ENCODE data around the gene CCDC24.

CCDC24 gene

DNA sequence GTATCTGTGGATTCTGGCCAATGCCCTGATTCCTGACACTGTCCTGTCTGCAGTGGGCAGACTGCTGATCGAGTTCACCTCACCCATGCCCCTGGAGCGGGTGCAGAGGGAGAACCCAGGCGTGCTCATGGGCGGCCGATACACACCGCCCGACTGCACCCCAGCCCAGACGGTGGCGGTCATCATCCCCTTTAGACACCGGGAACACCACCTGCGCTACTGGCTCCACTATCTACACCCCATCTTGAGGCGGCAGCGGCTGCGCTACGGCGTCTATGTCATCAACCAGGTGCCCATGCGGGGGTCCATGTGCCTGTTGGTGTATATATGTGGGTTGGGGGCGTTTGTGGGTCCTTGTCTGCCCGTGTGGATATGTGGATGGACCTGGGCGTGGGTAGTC is 9.8 kb upstream of the CCDC24 start:
- no peak for DNase-seq

- no peak for DNase-seq
Measured at GRCh38 chr1:43982241-43982640, 9.2 kb upstream of the CCDC24 start.

- DNase-seq = no peak
Measured at GRCh38 chr1:43982808-43983207, 8.6 kb upstream of the CCDC24 start.

DNA sequence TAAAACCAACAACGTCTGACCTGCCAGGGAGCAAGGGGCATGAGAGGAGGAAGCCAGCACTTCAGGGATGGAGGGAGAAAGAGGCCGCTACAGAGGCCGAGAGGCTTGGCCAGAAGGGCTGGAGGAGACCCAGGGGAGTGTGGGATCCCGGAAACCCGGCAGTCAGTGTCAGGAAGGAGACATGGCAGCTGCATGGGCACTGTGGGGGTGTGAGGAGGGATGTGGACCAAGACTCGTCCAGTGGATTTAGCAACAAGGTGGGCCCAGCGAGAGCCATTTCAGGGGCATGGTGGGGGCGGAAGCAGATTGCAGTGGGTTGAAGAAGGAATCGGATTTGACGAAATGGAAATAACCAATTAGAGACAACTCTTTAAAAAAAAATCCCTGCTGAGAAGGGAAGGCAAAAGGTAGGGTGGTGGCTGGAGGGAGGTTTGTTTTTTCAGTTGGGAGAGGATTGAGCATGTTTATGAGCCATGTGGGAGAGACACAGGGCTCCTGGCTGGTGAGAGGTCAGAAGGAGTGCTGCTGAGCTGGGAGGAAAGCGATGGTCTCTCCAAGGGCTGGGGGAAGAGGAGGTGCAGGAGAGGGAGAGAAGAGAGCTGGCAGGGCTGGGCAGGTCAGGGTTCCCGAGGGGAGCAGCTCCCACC is 8.0 kb upstream of the CCDC24 start:
- DNase-seq = no peak

DNA sequence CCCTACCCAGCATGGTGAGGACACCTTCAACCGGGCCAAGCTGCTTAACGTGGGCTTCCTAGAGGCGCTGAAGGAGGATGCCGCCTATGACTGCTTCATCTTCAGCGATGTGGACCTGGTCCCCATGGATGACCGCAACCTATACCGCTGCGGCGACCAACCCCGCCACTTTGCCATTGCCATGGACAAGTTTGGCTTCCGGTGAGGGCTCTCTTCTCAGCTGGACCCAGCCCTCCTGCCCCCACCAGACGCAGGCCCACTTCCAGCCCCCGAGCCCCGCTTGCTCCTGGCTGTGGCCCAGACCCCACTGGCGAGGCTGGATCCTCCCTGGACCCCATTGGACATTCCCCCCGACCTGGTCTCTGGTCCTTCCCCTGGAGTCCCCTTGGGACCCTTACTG is 6.5 kb upstream of the CCDC24 start:
- no peak for DNase-seq

DNA sequence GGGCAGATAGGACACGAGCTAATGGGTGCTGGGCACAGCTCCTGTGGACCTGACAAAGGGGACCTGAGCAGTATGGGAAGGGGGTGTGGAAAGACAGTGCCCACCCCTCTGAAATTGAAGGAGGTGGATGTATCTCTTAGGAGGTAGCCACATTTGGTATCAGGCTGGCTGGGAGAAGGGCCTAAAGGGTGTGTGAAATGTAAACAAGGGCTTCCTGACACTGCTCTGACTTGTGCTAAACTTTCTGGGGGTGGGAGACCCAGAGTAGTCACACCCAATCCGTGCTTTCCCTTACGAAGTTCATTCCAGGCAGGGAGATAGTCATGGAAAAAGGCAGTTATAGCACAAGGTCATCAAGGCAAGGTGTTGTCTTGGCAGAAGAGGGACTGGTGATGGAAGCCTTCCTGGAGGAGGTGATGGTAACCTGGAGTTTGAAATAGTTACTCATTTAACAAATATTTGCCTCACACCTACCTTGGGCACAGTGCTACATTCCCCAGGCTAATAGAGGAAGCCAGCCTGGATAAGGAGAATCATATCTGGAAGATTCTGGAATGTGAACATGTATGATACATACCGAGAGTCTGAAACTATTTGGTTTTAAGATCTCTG is 5.3 kb upstream of the CCDC24 start:
- DNase-seq = no peak

DNA sequence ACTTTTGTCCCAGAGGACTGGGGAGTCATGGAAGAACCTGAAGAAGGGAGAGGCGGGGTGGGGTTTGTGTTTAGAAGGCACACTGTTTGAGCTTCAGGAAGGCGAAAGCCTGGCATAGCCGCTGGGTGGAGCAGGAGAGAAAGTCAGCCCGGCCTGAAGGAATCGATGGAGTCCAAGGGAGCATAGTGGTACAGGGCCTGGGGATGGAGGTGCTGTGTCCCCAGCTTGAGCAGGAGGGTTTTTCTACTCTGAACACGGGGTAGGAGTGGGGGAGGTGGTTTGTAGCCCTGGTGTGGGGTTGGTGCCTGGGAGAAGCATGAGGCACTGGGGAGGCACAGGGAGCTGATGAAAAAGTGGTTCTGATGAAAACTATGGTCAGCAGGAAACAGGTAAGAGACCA is 4.7 kb upstream of the CCDC24 start:
- DNase-seq = no peak

- no peak for DNase-seq
Measured at GRCh38 chr1:43987159-43987902, 4.1 kb upstream of the CCDC24 start.

DNA sequence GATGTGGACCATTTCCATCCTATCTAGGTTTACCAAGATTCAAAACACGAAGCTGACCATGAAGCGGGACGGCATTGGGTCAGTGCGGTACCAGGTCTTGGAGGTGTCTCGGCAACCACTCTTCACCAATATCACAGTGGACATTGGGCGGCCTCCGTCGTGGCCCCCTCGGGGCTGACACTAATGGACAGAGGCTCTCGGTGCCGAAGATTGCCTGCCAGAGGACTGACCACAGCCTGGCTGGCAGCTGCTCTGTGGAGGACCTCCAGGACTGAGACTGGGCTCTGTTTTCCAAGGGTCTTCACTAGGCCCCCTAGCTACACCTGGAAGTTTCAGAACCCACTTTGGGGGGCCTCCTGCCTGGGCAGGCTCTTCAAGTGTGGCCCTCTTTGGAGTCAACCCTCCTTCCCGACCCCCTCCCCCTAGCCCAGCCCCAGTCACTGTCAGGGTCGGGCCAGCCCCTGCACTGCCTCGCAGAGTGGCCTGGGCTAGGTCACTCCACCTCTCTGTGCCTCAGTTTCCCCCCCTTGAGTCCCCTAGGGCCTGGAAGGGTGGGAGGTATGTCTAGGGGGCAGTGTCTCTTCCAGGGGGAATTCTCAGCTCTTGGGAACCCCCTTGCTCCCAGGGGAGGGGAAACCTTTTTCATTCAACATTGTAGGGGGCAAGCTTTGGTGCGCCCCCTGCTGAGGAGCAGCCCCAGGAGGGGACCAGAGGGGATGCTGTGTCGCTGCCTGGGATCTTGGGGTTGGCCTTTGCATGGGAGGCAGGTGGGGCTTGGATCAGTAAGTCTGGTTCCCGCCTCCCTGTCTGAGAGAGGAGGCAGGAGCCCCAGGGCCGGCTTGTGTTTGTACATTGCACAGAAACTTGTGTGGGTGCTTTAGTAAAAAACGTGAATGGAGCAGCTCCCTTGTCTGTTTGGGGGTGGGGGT is 864 bp upstream of the CCDC24 start:
- no peak for DNase-seq

DNA sequence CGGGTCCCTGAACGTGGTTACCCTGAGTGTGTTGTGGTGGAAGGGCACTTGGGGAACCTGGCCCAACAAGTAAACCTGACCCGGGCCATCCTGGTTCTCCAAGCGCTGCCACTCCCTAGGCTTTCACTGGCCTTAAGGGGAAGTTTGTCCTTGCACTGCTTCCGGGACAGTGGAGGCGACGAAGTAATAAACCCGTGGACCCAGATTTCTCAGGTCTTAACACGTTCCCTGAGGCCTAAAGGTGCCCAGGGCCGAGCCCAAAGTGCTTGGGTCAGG is 261 bp upstream of the CCDC24 start:
- no peak for DNase-seq

DNA sequence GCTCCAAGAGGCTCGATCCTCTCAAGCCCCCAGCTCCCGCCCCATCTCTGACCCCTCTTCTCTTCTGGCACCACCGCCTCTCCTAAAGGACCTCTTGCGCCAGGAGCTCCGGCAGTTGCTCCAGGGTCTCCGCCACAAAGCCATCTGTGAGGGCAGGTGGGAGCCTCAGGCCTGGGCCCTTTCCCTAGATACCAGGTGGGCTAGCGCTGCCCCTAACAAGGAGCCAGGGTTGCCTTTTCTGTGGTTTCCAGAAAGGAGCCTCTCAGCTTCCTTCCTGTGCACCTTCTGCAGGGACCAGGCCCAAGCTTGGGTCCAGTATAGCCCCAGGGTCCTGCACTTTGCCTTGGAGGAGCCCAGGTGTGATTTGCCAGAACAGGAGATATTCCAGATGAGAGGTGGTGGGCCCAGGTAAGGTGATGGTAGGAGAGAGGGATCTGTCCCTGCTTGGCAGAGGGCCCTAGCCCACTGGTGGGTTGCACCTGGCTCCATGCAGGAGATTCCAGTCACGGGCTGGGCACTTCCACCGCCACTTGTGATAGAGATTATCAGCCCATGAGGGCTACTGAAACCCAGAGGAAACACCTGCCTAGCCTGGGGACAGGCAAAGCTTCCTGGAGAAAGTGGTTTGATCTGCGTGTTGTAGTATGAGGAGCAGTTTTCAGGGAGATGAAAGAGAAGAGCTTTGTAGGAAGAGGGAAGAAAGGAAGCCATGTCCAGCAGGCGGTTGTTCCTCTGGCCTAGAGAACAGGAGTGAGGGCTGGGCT is 1.0 kb downstream of the CCDC24 start:
- no peak for DNase-seq

GRCh38 chr1:43993206-43993914 is 2.0 kb downstream of the CCDC24 start:
- no peak for DNase-seq

- no peak for DNase-seq
Measured at GRCh38 chr1:43994071-43994470, 2.7 kb downstream of the CCDC24 start.

GRCh38 chr1:43994794-43995790 is 3.7 kb downstream of the CCDC24 start:
- no peak for DNase-seq

DNA sequence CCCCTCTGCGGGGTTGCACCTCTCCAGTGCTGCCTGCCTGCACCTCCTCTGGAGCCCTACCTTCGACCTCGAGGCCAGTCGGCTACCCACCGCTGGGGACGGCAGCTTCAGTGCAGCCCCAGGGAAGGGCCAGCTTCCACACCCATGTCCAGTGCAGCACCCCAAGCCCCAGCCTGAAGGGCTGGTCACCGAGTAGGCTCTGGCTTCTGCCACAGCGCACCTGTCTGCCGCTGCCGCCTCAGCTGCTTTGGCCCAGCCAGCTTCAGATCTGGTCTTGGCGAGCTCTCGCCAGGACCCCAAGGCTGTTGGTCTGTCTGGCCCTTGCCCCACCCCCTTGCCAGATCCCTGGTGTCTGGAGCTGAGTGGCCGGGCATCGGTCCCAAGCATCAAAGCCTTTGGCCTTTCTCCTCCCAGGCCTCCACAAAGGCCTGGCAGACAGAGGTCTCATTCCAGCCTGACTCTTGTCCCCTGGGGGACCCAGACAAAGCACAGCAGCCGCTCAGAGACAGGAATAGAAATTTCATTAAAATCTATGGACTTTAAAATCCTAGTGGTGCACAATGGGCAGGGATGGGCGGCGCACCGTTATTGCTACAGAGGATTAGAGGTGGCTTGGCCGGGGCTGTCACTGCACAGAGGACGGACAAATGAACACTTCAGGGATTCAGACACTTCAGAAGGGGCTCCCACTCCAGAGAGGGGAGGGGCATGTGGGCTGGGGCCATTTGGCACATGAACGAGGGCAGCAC is 4.8 kb downstream of the CCDC24 start:
- no peak for DNase-seq

GRCh38 chr1:43996733-43997115 is 5.3 kb downstream of the CCDC24 start:
- no peak for DNase-seq

DNA sequence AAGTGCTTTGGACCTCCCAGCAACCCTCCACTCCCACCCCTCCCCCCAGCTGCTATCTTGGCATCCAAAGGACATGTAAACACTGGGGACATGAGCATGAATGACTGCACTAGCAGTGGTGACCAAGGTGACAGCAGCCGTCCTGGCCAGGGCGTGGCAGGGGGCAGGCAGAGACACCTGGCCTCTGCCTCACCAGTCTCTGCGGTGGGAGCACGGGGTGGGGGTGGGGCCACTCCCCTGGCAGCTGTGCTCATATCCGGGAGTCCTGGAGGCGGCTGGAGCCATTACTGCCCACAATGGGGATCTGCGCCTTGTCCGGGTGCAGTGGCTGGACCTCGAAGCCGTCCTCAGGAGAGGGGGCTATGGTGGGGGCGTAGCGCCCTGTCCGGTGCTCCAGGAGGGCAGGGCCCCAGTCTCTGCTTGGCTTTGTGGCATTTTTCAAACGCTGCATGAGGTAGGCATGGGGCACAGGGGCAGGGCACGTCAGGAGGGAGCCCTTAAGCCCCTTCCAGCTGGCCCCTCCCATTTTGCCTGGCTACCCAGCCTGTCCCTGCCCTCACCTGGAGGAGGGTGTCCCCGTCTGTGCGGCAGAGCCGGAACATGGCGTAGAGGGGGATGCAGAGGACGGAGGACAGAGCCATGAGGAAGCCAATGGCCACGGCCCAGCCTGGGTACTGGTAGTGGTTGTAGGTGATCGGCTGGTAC is 6.0 kb downstream of the CCDC24 start:
- DNase-seq = no peak

DNA sequence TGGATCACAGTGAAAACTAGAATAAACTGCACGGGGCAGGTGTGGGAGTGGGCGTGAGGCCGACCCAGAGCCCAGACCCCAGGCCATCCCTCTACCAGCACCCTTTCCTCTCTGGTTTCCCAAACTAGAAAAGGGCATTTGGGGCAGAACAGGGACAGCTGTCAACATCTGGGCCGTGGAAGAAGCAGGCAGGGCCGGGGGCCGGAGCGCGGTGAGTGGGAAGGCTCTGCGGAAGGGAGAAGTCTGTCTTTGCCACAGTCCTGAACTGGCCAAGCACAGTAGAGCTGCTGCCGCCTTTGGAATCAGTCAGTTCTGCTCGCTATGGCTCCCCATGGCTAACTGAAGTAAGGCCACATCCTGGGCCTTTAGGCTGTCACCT is 6.6 kb downstream of the CCDC24 start:
- no peak for DNase-seq

GRCh38 chr1:43999455-43999854 is 8.1 kb downstream of the CCDC24 start:
- no peak for DNase-seq
